GM21723 (cell line): ENCODE data around the gene SPDL1.

Experiments used
- ATAC-seq: cut with Tn5 transposase; IDR thresholded peaks from one replicate; pipeline ENCODE4 v1.9.1; 2021; ENCODE audit warnings: mild to moderate bottlenecking, moderate library complexity; ENCODE audit not compliant: unreplicated experiment

The SPDL1 gene

GRCh38 chr5:169628892-169629291 lies 45.3 kb downstream of the SPDL1 start:
- ATAC-seq = no peak

GRCh38 chr5:169629847-169630548 lies 46.4 kb downstream of the SPDL1 start:
- no peak for ATAC-seq

- no peak for ATAC-seq
These were observed 47.8 kb downstream of the SPDL1 start for GRCh38 chr5:169631360-169631759.

- no peak for ATAC-seq
These were observed 49.4 kb downstream of the SPDL1 start for GRCh38 chr5:169632946-169633345.

GRCh38 chr5:169634606-169635005 lies 51.0 kb downstream of the SPDL1 start:
- no peak for ATAC-seq

GRCh38 chr5:169635936-169636335 lies 52.4 kb downstream of the SPDL1 start:
- no peak for ATAC-seq

GRCh38 chr5:169636477-169637084 lies 53.0 kb downstream of the SPDL1 start:
- ATAC-seq = no peak

- ATAC-seq = peak; percentile 94
These were observed 53.5 kb downstream of the SPDL1 start, which contains the start of gene DOCK2 for GRCh38 chr5:169637085-169637548. TSS of gene DOCK2 (plus strand) at chr5:169637275. CDS start at chr5:169637327, 52 bp downstream.

GRCh38 chr5:169637549-169638121 lies 54.1 kb downstream of the SPDL1 start:
- ATAC-seq = peak; percentile 72

- no peak for ATAC-seq
These were observed 57.7 kb downstream of the SPDL1 start for GRCh38 chr5:169641253-169641652.

GRCh38 chr5:169646856-169647255 lies 63.3 kb downstream of the SPDL1 start:
- ATAC-seq = no peak

GRCh38 chr5:169647566-169647965 lies 64.0 kb downstream of the SPDL1 start:
- ATAC-seq = peak; percentile 61

GRCh38 chr5:169648725-169649310 lies 65.2 kb downstream of the SPDL1 start:
- ATAC-seq = no peak

- ATAC-seq = no peak
These were observed 65.9 kb downstream of the SPDL1 start for GRCh38 chr5:169649486-169649885.

- ATAC-seq = peak; percentile 46
These were observed 67.2 kb downstream of the SPDL1 start for GRCh38 chr5:169650701-169651331.

- no peak for ATAC-seq
These were observed 68.0 kb downstream of the SPDL1 start for GRCh38 chr5:169651526-169651925.

- ATAC-seq = no peak
These were observed 68.5 kb downstream of the SPDL1 start for GRCh38 chr5:169652057-169652456.

GRCh38 chr5:169653091-169653490 lies 69.5 kb downstream of the SPDL1 start:
- ATAC-seq = no peak
